GM21717 (cell line): ENCODE measurements around the gene PCDHGB5.
"Not testable (repeated sequence)": the region's sequence is repeated elsewhere in the genome, so short reads cannot be mapped to it uniquely, and the experiment has no call there.

ENCODE experiments used
- ATAC-seq: cut with Tn5 transposase; IDR thresholded peaks from one replicate; pipeline ENCODE4 v1.9.1; 2021; ENCODE audit warnings: mild to moderate bottlenecking, moderate library complexity; ENCODE audit not compliant: unreplicated experiment

PCDHGB5 gene

DNA sequence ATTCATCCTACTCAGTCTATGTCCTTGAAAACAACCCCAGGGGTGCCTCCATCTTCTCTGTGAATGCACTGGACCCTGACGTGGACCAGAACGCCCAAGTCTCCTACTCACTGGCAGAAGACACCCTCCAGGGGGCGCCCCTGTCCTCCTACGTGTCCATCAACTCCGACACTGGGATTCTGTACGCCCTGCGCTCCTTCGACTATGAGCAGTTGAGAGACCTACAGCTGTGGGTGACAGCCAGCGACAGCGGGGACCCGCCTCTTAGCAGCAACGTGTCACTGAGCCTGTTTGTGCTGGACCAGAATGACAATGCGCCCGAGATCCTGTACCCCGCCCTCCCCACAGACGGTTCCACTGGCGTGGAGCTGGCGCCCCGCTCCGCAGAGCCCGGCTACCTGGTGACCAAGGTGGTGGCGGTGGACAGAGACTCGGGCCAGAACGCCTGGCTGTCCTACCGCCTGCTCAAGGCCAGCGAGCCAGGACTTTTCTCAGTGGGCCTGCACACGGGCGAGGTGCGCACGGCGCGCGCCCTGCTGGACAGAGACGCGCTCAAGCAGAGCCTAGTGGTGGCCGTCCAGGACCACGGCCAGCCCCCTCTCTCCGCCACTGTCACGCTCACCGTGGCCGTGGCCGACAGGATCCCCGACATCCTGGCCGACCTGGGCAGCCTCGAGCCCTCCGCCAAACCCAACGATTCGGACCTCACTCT, 22.1 kb upstream of the PCDHGB5 start:
- not testable (repeated sequence) for ATAC-seq

DNA sequence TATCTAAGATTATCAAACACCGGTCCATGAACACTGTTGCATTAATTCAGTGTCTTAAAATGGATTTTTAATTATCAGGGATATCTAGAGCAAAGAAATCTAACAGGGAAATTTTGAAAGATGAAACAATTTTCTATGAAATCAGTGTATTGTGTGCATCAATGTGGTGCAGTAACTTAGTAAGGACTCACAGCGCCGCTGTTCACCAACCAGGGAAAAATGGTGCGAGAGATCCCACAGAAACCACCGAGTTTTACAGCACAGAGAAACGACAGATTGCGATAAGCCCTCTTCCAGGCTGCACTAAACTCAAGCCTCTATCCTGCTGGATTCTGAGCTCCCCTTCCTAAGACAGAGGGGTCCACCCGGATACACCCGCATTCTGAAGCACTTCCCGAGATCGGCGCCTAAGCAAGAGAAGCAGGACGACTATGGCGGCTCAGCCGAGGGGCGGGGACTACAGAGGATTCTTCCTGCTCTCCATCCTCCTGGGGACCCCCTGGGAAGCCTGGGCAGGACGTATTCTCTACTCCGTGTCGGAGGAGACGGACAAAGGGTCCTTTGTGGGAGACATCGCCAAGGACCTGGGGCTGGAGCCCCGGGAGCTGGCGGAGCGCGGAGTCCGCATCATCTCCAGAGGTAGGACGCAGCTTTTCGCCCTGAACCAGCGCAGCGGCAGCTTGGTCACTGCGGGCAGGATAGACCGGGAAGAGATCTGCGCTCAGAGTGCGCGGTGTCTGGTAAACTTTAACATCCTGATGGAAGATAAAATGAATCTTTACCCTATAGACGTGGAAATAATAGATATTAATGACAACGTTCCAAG, 15.1 kb upstream of the PCDHGB5 start, which contains the start of gene PCDHGA7:
PCDHGA7 (plus strand) TSS at position 274 of the 826 bp plus-strand sequence; CDS start at position 432, 158 bp downstream.
- no peak for ATAC-seq

DNA sequence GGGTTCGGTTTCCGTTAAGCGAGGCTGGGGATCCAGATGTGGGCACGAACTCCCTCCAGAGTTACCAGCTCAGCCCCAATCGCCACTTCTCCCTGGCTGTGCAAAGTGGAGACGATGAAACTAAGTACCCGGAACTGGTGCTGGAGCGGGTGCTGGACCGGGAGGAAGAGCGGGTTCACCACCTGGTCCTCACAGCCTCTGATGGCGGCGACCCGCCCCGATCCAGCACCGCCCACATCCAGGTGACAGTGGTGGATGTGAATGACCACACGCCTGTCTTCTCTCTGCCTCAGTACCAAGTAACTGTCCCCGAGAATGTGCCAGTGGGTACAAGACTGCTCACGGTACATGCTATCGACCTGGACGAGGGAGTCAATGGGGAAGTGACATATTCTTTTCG, 14.4 kb upstream of the PCDHGB5 start:
- no peak for ATAC-seq

DNA sequence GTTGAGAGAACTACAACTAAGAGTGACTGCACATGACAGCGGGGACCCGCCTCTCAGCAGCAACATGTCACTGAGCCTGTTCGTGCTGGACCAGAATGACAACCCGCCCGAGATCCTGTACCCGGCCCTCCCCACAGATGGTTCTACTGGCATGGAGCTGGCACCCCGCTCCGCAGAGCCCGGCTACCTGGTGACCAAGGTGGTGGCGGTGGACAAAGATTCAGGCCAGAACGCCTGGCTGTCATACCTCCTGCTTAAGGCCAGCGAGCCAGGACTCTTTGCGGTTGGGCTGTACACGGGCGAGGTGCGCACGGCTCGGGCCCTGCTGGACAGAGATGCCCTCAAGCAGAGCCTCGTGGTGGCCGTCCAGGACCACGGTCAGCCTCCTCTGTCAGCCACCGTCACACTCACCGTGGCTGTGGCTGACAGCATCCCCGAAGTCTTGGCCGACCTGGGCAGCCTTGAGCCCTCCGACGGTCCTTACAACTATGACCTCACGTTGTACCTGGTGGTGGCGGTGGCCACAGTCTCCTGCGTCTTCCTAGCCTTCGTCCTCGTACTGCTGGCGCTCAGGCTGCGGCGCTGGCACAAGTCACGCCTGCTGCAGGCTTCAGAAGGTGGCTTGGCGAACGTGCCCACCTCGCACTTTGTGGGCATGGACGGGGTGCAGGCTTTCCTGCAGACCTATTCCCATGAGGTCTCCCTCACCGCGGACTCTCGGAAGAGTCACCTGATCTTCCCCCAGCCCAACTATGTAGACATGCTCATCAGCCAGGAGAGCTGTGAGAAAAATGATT, 13.1 kb upstream of the PCDHGB5 start:
- no peak for ATAC-seq

DNA sequence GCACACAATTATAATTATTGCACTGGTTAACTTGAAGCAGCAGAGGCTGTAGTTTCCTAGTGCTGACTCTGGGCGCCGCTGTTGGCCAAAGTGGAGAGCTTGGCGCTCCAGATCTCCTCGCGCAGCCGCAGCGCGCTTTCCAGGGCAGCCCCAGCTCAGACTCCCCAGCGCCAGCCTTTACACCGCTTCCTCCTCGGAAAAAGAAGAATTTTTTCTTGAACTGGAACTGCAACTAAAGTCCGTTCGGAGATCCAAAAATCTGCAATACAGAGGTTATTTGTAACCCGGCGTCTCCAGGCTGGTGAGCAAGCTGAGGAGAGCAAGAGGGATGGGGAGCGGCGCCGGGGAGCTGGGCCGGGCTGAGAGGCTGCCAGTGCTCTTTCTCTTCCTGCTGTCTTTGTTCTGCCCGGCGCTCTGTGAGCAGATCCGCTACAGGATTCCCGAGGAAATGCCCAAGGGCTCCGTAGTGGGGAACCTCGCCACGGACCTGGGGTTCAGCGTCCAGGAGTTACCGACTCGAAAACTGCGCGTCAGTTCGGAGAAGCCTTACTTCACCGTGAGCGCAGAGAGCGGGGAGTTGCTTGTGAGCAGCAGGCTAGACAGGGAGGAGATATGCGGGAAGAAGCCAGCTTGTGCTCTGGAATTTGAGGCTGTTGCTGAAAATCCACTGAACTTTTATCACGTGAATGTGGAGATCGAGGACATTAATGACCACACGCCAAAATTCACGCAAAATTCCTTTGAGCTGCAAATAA, 10.0 kb upstream of the PCDHGB5 start, which contains the start of gene PCDHGB4:
PCDHGB4 (plus strand) TSS at position 142 of the 755 bp plus-strand sequence; CDS start at position 329, 187 bp downstream.
- ATAC-seq: peak; percentile 91

DNA sequence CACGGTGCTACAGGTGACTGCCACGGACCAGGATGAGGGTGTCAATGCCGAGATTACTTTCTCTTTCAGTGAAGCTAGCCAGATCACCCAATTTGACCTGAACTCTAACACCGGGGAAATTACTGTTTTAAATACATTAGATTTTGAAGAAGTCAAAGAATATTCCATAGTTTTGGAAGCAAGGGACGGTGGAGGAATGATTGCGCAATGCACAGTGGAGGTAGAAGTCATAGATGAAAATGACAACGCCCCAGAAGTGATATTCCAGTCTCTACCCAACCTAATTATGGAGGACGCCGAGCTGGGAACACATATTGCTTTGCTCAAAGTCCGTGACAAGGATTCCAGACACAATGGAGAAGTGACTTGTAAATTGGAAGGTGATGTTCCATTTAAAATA, 9.1 kb upstream of the PCDHGB5 start:
- no peak for ATAC-seq

DNA sequence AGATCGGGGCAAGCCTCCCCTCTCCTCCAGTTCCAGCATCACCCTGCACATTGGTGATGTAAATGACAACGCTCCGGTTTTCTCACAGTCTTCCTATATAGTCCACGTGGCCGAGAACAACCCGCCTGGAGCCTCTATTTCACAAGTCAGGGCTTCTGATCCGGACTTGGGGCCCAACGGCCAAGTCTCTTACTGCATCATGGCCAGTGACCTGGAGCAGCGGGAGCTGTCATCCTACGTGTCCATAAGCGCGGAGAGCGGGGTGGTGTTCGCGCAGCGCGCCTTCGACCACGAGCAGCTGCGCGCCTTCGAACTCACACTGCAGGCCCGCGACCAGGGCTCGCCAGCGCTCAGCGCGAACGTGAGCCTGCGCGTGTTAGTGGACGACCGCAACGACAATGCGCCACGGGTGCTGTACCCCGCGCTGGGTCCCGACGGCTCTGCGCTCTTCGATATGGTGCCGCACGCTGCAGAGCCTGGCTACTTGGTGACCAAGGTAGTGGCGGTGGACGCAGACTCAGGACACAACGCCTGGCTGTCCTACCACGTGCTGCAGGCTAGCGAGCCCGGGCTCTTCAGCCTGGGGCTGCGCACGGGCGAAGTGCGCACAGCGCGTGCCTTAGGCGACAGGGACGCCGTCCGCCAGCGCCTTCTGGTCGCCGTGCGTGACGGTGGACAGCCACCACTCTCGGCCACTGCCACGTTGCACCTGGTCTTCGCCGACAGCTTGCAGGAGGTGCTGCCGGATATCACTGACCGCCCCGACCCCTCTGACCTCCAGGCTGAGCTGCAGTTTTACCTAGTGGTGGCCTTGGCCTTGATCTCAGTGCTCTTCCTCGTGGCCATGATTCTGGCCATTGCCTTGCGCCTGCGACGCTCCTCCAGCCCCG, 8.3 kb upstream of the PCDHGB5 start:
- no peak for ATAC-seq

DNA sequence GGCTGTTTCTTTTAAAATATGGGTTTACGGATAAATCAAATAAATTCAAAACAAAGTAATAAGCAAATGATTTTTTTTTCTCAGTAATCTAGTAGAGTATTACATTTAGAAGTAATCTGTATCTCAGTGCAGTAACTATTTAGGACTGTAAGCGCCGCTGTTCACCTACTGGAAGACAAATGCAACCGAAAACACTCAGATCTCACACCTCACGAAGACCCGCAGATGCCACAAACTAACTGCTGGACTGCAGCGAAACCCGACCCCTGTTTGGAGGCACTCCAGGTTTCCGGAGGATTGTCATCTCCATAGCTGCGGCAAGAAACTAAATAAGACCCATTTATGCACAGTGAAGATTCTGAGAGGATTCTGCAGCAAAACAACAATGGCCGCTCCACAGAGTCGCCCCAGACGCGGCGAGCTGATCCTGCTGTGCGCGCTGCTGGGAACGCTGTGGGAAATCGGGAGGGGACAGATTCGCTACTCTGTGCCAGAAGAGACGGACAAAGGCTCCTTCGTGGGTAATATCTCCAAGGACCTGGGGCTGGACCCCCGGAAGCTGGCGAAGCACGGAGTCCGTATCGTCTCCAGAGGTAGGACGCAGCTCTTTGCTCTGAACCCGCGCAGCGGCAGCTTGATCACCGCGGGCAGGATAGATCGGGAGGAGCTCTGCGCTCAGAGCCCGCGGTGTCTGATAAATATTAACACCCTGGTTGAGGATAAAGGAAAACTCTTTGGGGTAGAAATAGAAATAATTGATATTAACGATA, 5.1 kb upstream of the PCDHGB5 start, which contains the start of gene PCDHGA8:
PCDHGA8 (plus strand) TSS at position 205 of the 770 bp plus-strand sequence; CDS start at position 386, 181 bp downstream.
- ATAC-seq: no peak

DNA sequence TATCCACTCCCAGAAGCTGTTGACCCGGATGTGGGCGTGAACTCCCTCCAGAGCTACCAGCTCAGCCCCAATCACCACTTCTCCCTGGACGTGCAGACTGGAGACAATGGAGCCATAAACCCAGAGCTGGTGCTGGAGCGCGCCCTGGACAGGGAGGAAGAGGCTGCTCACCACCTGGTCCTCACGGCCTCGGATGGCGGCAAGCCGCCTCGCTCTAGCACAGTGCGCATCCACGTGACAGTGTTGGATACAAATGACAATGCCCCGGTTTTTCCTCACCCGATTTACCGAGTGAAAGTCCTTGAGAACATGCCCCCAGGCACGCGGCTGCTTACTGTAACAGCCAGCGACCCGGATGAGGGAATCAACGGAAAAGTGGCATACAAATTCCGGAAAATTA, 4.5 kb upstream of the PCDHGB5 start:
- ATAC-seq: no peak

DNA sequence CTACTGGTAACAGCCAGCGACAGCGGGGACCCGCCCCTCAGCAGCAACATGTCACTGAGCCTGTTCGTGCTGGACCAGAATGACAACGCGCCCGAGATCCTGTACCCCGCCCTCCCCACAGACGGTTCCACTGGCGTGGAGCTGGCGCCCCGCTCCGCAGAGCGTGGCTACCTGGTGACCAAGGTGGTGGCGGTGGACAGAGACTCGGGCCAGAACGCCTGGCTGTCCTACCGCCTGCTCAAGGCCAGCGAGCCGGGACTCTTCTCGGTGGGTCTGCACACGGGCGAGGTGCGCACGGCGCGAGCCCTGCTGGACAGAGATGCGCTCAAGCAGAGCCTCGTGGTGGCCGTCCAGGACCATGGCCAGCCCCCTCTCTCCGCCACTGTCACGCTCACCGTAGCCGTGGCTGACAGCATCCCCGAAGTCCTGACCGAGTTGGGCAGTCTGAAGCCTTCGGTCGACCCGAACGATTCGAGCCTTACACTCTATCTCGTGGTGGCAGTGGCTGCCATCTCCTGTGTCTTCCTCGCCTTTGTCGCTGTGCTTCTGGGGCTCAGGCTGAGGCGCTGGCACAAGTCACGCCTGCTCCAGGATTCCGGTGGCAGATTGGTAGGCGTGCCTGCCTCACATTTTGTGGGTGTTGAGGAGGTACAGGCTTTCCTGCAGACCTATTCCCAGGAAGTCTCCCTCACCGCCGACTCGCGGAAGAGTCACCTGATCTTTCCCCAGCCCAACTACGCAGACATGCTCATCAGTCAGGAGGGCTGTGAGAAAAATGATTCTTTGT, 3.2 kb upstream of the PCDHGB5 start:
- not testable (repeated sequence) for ATAC-seq

DNA sequence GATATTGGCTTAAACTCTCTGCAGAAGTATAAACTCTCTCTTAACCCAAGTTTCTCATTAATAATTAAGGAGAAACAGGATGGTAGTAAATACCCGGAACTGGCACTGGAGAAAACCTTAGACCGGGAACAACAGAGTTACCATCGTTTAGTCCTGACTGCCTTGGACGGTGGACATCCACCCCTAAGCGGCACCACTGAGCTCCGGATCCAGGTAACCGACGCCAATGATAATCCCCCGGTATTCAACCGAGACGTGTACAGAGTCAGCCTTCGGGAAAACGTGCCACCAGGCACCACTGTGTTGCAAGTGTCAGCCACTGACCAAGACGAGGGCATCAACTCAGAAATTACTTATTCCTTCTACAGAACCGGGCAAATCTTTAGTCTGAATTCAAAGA, 861 bp downstream of the PCDHGB5 start:
- ATAC-seq: no peak

DNA sequence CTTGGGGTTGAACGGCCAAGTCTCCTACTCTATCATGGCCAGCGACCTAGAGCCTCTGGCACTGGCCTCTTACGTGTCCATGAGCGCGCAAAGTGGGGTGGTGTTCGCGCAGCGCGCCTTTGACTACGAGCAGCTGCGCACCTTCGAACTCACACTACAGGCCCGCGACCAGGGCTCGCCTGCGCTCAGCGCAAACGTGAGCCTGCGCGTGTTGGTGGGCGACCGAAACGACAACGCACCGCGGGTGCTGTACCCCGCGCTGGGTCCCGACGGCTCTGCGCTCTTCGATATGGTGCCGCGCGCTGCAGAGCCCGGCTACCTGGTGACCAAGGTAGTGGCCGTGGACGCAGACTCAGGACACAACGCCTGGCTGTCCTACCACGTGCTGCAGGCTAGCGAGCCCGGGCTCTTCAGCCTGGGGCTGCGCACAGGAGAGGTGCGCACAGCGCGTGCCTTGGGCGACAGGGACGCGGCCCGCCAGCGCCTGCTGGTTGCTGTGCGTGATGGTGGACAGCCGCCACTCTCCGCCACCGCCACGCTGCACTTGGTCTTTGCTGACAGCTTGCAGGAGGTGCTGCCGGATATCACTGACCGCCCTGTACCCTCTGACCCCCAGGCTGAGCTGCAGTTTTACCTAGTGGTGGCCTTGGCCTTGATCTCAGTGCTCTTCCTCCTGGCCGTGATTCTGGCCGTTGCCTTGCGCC, 2.0 kb downstream of the PCDHGB5 start:
- no peak for ATAC-seq

DNA sequence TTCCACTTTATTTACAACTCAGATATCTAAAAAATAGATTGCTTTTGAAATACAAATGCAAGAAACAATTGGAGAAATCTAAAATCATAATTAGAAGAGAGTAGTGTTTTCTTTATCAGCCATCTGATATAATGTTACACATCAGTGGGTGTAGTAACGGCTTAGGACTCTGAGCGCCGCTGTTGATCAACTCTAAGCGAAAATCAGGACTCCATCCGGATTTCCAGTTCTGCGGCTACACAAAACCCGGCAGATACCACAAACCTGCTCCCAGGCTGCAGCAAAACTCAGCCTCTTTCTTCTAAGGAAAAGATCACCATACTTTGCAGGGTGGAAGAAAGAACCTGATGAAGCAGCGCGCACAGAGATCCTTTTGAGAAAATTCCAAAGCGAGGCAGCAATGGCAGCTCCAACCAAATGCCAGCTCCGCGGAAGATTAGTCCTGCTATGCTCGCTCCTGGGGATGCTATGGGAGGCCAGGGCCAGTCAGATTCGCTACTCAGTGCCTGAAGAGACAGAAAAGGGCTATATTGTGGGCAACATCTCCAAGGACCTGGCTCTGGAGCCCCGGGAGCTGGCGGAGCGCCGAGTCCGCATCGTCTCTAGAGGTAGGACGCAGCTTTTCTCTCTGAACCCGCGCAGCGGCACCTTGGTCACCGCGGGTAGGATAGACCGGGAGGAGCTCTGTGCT, 5.0 kb downstream of the PCDHGB5 start, which contains the start of gene PCDHGA9:
PCDHGA9 (plus strand) TSS at position 226 of the 691 bp plus-strand sequence; CDS start at position 401, 175 bp downstream.
- ATAC-seq: no peak

DNA sequence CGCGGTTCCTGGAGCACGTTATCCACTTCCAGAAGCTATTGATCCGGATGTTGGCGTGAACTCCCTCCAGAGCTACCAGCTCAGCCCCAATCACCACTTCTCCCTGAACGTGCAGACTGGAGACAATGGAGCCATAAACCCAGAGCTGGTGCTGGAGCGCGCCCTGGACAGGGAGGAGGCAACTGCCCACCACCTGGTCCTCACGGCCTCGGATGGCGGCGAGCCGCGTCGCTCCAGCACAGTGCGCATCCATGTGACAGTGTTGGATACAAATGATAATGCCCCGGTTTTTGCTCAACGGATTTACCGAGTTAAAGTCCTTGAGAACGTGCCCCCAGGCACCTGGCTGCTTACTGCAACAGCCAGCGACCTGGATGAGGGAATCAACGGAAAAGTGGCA, 5.6 kb downstream of the PCDHGB5 start:
- no peak for ATAC-seq

DNA sequence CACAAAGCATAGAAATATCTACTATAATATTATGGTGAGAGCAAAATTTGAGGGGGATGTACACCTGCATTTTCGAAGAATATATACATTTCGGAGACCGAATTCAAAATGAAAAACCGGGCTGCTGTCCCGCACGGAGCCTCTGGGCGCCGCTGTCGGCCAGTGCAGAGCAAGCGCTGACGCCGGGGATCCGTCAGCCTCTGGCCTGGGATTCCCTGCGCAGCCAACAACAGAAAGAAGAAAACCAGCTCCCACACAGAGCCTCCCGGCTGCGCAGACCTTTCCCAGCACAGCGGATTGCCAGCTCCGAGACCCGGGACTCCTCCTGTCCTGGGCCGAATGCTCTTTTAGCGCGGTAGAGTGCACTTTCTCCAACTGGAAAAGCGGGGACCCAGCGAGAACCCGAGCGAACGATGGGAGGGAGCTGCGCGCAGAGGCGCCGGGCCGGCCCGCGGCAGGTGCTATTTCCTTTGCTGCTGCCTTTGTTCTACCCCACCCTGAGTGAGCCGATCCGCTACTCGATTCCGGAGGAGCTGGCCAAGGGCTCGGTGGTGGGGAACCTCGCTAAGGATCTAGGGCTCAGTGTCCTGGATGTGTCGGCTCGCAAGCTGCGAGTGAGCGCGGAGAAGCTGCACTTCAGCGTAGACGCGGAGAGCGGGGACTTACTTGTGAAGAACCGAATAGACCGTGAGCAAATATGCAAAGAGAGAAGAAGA, 10.2 kb downstream of the PCDHGB5 start, which contains the start of gene PCDHGB6:
PCDHGB6 (plus strand) TSS at position 232 of the 716 bp plus-strand sequence; CDS start at position 414, 182 bp downstream.
- not testable (repeated sequence) for ATAC-seq
